ENCODE data around the gene LRBA.

Gene LRBA

DNA sequence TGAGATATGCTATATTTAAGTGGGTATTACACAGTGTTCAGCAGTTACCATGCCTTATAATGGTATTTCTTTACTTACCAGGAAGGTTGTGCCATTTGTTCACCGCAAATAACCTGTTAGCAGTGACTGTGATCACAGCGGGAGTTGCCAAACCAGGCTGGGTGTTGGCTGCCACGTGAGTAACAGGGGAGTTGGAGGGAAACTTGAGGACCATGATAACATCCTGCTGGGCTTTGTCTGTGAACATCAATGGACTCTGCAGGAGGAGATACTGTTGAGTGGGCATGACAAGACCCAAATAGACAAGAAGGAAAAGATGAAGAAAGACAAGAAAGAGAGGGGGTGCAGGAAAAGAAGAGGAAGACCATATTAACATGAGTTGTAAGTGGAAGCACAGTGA is 694.0 kb downstream of the LRBA start:
- no peak for DNase-seq (ENCODE audit: low spot score)
- in situ Hi-C loops (cut with MboI; ENCODE audit: low pct_unique_long_range_greater_than_20kb, low sequenced_read_pairs, unreplicated experiment): no loop called here
- TF ChIP-seq, protein P1, sequence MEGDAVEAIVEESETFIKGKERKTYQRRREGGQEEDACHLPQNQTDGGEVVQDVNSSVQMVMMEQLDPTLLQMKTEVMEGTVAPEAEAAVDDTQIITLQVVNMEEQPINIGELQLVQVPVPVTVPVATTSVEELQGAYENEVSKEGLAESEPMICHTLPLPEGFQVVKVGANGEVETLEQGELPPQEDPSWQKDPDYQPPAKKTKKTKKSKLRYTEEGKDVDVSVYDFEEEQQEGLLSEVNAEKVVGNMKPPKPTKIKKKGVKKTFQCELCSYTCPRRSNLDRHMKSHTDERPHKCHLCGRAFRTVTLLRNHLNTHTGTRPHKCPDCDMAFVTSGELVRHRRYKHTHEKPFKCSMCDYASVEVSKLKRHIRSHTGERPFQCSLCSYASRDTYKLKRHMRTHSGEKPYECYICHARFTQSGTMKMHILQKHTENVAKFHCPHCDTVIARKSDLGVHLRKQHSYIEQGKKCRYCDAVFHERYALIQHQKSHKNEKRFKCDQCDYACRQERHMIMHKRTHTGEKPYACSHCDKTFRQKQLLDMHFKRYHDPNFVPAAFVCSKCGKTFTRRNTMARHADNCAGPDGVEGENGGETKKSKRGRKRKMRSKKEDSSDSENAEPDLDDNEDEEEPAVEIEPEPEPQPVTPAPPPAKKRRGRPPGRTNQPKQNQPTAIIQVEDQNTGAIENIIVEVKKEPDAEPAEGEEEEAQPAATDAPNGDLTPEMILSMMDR (IDR thresholded peaks at IDR 0.05; ENCODE audit: extremely low read depth, insufficient read depth, missing control alignments): no peak

DNA sequence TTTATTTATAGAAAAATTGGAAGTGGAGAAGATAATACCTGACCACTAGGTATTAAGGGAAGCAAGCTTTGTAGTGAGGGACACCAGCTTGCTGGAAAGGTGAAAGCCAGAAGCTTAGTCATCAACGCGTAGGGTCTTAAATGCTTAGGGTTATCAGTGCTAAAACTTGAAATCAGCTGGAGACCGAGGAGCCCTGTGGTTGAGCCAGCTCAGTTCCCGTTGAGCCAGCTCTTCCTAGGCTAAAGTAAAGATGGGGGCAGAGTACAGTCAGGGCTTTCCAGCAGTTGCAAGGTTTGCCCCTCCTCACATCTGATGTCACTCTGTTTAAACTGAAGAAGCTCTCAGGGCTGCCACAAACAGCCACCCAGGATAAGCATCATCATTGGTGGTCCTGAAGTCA is 696.1 kb downstream of the LRBA start:
- TF ChIP-seq, protein P1 (IDR thresholded peaks at IDR 0.05; ENCODE audit: extremely low read depth, insufficient read depth, missing control alignments): no peak
- DNase-seq (ENCODE audit: low spot score): no peak
- in situ Hi-C loops (cut with MboI; ENCODE audit: low pct_unique_long_range_greater_than_20kb, low sequenced_read_pairs, unreplicated experiment): no loop called here

DNA sequence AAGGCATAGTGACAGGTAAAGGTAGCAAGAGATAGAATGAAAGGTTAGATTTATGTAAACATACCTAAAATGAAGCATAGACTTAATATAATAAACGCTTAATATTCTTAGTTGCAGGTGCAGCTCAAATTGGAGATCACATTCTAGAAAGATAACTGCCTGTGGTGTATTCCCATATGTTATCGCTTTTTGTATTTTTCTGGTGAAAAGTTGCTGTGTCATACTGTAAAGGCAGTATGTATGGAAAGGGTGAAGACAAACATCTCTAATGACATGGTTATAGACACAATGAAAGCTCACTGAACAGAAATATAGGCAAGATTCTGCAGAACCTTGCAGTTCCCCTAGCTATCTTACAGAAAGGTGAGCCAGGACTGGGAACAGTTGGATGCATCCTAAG is 696.6 kb downstream of the LRBA start:
- DNase-seq (ENCODE audit: low spot score): no peak
- TF ChIP-seq, protein P1 (IDR thresholded peaks at IDR 0.05; ENCODE audit: extremely low read depth, insufficient read depth, missing control alignments): no peak
- in situ Hi-C loops (cut with MboI; ENCODE audit: low pct_unique_long_range_greater_than_20kb, low sequenced_read_pairs, unreplicated experiment): no loop called here

DNA sequence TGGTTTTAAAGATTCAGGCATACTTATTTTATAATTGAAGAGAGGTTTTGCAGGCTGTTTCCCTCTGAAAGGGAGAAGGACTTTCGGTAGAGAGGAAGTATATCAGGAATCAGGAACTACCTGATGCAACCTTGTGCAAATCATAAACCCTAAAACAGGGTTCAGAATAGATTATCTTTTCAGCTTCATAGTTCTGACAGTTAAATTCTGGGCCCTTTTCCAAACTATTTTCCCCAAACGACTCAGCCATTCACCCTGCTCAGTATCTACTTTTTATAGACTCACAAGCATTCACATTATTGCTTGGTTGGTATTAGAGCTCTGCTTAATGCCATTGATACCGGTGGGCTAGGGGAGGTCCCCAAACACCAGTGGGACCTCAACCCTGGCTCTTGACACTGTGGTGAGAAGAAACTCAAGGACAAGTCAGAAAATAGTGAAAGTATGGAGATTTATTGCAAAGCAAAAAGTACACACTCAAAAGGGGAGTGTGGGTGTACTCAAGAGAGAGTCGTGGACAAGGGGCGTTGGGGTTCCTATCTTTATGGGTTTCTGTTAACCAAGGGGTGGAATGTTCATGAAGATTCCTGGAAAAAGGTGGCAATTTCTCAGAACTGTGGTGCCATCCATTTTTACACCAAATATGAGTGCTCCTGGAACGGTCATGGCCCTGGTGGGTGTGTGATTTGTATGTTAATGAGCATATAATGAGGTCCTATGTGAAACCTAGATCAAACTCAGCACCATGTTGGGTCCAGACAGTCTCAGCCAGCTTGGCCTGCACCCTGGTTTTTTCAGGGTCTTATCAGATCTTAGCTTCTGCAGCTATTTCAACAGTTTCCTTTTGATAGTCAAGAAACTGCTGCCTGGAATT is 698.5 kb downstream of the LRBA start:
- DNase-seq (ENCODE audit: low spot score): no peak
- in situ Hi-C loops (cut with MboI; ENCODE audit: low pct_unique_long_range_greater_than_20kb, low sequenced_read_pairs, unreplicated experiment): no loop called here
- TF ChIP-seq, protein P1 (IDR thresholded peaks at IDR 0.05; ENCODE audit: extremely low read depth, insufficient read depth, missing control alignments): no peak

DNA sequence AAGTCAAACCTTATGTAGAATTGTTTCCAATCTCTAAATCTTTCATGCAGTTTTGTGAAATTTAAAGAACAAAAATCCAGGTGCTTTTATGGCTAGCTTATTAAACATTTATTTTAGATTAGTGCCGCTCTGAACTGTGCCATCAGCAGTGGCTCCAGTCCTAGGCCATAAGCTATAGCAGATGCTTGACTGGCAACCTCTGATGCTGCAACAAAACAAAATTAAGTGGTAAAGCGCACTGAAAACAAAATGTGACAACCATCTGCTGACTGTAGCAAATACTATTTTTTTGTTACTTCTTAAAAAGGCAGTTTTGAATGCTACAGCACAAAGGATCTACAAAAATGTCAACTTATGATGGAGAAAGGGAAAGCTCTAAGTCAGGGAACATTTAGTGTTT is 699.4 kb downstream of the LRBA start:
- TF ChIP-seq, protein P1 (IDR thresholded peaks at IDR 0.05; ENCODE audit: extremely low read depth, insufficient read depth, missing control alignments): no peak
- no peak for DNase-seq (ENCODE audit: low spot score)
- in situ Hi-C loops (cut with MboI; ENCODE audit: low pct_unique_long_range_greater_than_20kb, low sequenced_read_pairs, unreplicated experiment): no loop called here

DNA sequence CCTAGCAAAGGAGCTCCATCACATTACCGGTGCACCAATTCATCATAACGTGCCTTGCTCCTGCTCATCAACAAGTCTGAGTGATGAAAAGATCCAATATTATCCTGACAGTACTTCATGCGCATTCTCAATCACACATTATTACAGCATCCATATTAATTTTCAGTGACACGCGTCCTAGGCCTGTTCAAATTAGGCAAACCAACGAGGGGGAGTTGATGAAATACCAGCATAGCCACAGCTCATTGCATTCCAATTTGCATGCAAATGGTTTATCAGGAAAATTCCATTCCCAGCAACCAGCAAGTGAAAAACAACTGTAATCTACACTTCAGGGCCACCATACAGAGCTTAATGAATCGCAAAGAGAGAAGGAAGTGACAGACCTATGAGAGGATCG is 699.9 kb downstream of the LRBA start:
- no peak for DNase-seq (ENCODE audit: low spot score)
- in situ Hi-C loops (cut with MboI; ENCODE audit: low pct_unique_long_range_greater_than_20kb, low sequenced_read_pairs, unreplicated experiment): no loop called here
- TF ChIP-seq, protein P1 (IDR thresholded peaks at IDR 0.05; ENCODE audit: extremely low read depth, insufficient read depth, missing control alignments): no peak

Measured in GM13977 (cell line).